Psoas muscle (tissue), 8 donors: ENCODE measurements around the gene EEF1E1. TPM values are rescaled to one million over a fixed set of nuclear protein-coding genes. Genes with fewer than 3 reads are reported as not detected.

Experiments
- ATAC-seq, 4 donors: fragments of 200-7000 bp; cut with Tn5 transposase; one replicate each; pipeline ENCODE4 v1.9.1; 2020; ENCODE audit warnings: moderate library complexity in 3 of 4, mild to moderate bottlenecking in 2 of 4
- DNase-seq, 2 donors: peaks; one replicate each; pipeline ENCODE4 v3.0.0-alpha.2; 2020
- H3K27ac ChIP-seq: fragments of 200-600 bp; one replicate; pipeline ENCODE4 v1.8.0; 2022
- H3K27me3 ChIP-seq, 3 donors: fragments of 200-600 bp in 1 of 3; one replicate each; pipeline versions ENCODE4 v1.6.1 to v1.8.0; 2013 to 2022; ENCODE audit warnings: low read length in 2 of 3, mild to moderate bottlenecking in 2 of 3, moderate library complexity in 1 of 3; ENCODE audit not compliant: insufficient read depth in 3 of 3
- H3K36me3 ChIP-seq, 2 donors: fragments of 200-600 bp in 1 of 2; one replicate each; pipeline versions ENCODE4 v1.6.1 to v1.8.0; 2013 to 2022; ENCODE audit warnings: low read depth in 1 of 2, mild to moderate bottlenecking in 1 of 2, moderate library complexity in 1 of 2; ENCODE audit not compliant: insufficient read depth in 1 of 2
- H3K4me1 ChIP-seq: fragments of 200-600 bp; one replicate; pipeline ENCODE4 v1.8.0; 2022
- H3K4me3 ChIP-seq: fragments of 200-600 bp; one replicate; pipeline ENCODE4 v1.8.0; 2022; ENCODE audit warnings: mild to moderate bottlenecking
- H3K9me3 ChIP-seq: fragments of 200-600 bp; one replicate; pipeline ENCODE4 v1.8.0; 2022
- CTCF ChIP-seq: fragments of 200-600 bp; IDR thresholded peaks from one replicate; pipeline ENCODE4 v1.8.0; 2022; ENCODE audit warnings: antibody characterized with exemption
- WGBS, 3 donors: extraction: QIAGEN DNeasy Blood & Tissue Kit; methylation state at CpG; one replicate each; pipeline versions ENCODE4 v1.1.6 to v1.1.7; 2013; 5-methylcytosine and 5-hydroxymethylcytosine counted together
- intact Hi-C, 2 donors: fragments of 100-400 bp; cut with DNase I; formaldehyde crosslinking; loops; one replicate each; pipeline versions ENCODE4 v1.11.0 to v1.14.2; 2022
- polyA plus RNA-seq, 3 donors: library from polyadenylated mRNA; stranded (reverse); fragments of 200-250 nt; gene quantifications; one replicate each; pipeline ENCODE4 v1.2.3, GENCODE V29; 2013
- total RNA-seq, 4 donors: library from RNA; stranded (reverse); fragmentation: NEBNext Ultra II Directional in 2 of 4; extraction: Animal tissue kit (Norgen Biotek cat#: 25700) in 2 of 4; gene quantifications; one replicate each; pipeline versions ENCODE4 v1.2.1 to v1.2.4, GENCODE V29; 2021 to 2023
- donor health status: healthy with polysubstance abuse.
- donor health status: DM: no; HTN: no; CAD: no; lungs with moderate emphysema.
- donor health status: Bipolar disorder and iron deficiency.
- donor health status: healthy.
- donor health status: DM: yes; HTN: yes; CAD: no.
- donor health status: DM: no; HTN: no; CAD: no.
- donor health status: DM: no; HTN: no; CAD: no.
- donor health status: DM: yes; HTN: yes; CAD: no.

EEF1E1 gene
- total and polyA plus RNA-seq, 7 donors: 12.8 to 24.6 (median 14.0) TPM

GRCh38 chr6:8123236-8123635 lies 20.9 kb upstream of the EEF1E1 start:
- Histone ChIP-seq H3K36me3 (no peaks in the 10 kb centered on the region), H3K4me1 (no peaks in the 10 kb centered on the region), H3K9me3 (no peaks in the 10 kb centered on the region), H3K27me3 (no peaks in the 10 kb centered on the region), H3K4me3 (no peak overlapping the region), H3K27ac (no peak overlapping the region)
- 59 to 61% (median 60%) methylated on average over 5 of the region's 5 CpGs for WGBS, 3 donors
- ATAC-seq (no peak), DNase-seq (no peak)
- intact Hi-C loops: no loop called here
- TF ChIP-seq CTCF: no peak

- WGBS, 3 donors: 67 to 87% (median 79%) methylated on average over 4 of the region's 4 CpGs
- TF ChIP-seq CTCF: no peak
Measured at GRCh38 chr6:8114956-8115355, 12.6 kb upstream of the EEF1E1 start.

GRCh38 chr6:8113131-8113654 lies 10.8 kb upstream of the EEF1E1 start:
- no peak overlapping the region for H3K27ac ChIP-seq
- TF ChIP-seq CTCF: no peak
- ATAC-seq (no peak), DNase-seq (no peak)
- intact Hi-C loops: no loop called here
- H3K9me3 ChIP-seq: no peaks in the 10 kb centered on the region
- no peak overlapping the region for H3K4me3 ChIP-seq
- 31 to 37% (median 36%) methylated on average over 4 of the region's 4 CpGs for WGBS, 3 donors
- H3K4me1 ChIP-seq: no peaks in the 10 kb centered on the region
- no peaks in the 10 kb centered on the region for H3K36me3 ChIP-seq
- H3K27me3 ChIP-seq: peaks cover 0 to 22% (median 2%) of the 10 kb centered on the region in 3 donors

More at GRCh38 chr6:8114956-8115355, 12.6 kb upstream of the EEF1E1 start:
- no peak overlapping the region for H3K4me3 ChIP-seq
- no peak overlapping the region for H3K27ac ChIP-seq
- no peaks in the 10 kb centered on the region for H3K4me1 ChIP-seq
- H3K9me3 ChIP-seq: no peaks in the 10 kb centered on the region
- intact Hi-C loops: no loop called here
- DNase-seq (no peak), ATAC-seq (no peak)
- H3K36me3 ChIP-seq: no peaks in the 10 kb centered on the region
- peaks cover 0 to 9% (median 2%) of the 10 kb centered on the region in 3 donors for H3K27me3 ChIP-seq

GRCh38 chr6:8110725-8111124 lies 8.4 kb upstream of the EEF1E1 start:
- Histone ChIP-seq H3K9me3 (no peaks in the 10 kb centered on the region), H3K36me3 (no peaks in the 10 kb centered on the region), H3K4me3 (no peak overlapping the region), H3K27ac (no peak overlapping the region), H3K4me1 (no peaks in the 10 kb centered on the region), H3K27me3 (peaks cover 2 to 36% (median 2%) of the 10 kb centered on the region in 3 donors)
- WGBS, 3 donors: 87 to 92% (median 89%) methylated on average over 1 of the region's 1 CpG
- ATAC-seq (no peak), DNase-seq (no peak)
- no peak for TF ChIP-seq CTCF
- intact Hi-C loops: no loop called here

GRCh38 chr6:8110117-8110721 lies 7.9 kb upstream of the EEF1E1 start:
- ATAC-seq: no peak
- Histone ChIP-seq H3K4me3 (no peak overlapping the region), H3K4me1 (no peaks in the 10 kb centered on the region), H3K27ac (no peak overlapping the region), H3K27me3 (peaks cover 2 to 37% (median 2%) of the 10 kb centered on the region in 3 donors), H3K36me3 (no peaks in the 10 kb centered on the region), H3K9me3 (no peaks in the 10 kb centered on the region)
- intact Hi-C loops: no loop called here
- WGBS, 3 donors: 68 to 78% (median 70%) methylated on average over 4 of the region's 4 CpGs
- TF ChIP-seq CTCF: no peak
- no peak for DNase-seq
